Measurements from ENCODE around the gene ZNF639. TPM values are rescaled to one million over a fixed set of nuclear protein-coding genes. Genes with fewer than 3 reads are reported as not detected.

Gene ZNF639
- total RNA-seq, 1 donor from 2014 or later: 31.2 TPM

GRCh38 chr3:179373938-179374337 lies 51.1 kb downstream of the ZNF639 start:
- Mint-ChIP-seq H3K27ac (ENCODE audit: unreplicated experiment) (no peak overlapping the region), H3K4me3 (ENCODE audit: unreplicated experiment) (no peak overlapping the region), H3K36me3 (ENCODE audit: unreplicated experiment) (peaks cover 34% of the 10 kb centered on the region), H3K9me3 (ENCODE audit: unreplicated experiment) (no peaks in the 10 kb centered on the region), H3K4me1 (ENCODE audit: unreplicated experiment) (no peaks in the 10 kb centered on the region), H3K27me3 (ENCODE audit: unreplicated experiment) (no peaks in the 10 kb centered on the region)
- no peak for TF ChIP-seq CTCF (IDR thresholded peaks at IDR 0.05)
- no peak for DNase-seq (ENCODE audit: extremely low spot score, unreplicated experiment)

- no peak for TF ChIP-seq CTCF (IDR thresholded peaks at IDR 0.05)
- no peaks in the 10 kb centered on the region for H3K27me3 Mint-ChIP-seq (ENCODE audit: unreplicated experiment)
- no peak overlapping the region for H3K4me3 Mint-ChIP-seq (ENCODE audit: unreplicated experiment)
- no peaks in the 10 kb centered on the region for H3K4me1 Mint-ChIP-seq (ENCODE audit: unreplicated experiment)
- DNase-seq (ENCODE audit: extremely low spot score, unreplicated experiment): no peak
- no peak overlapping the region for H3K27ac Mint-ChIP-seq (ENCODE audit: unreplicated experiment)
- H3K36me3 Mint-ChIP-seq (ENCODE audit: unreplicated experiment): peaks cover 45% of the 10 kb centered on the region
- H3K9me3 Mint-ChIP-seq (ENCODE audit: unreplicated experiment): no peaks in the 10 kb centered on the region
These were observed 52.5 kb downstream of the ZNF639 start for GRCh38 chr3:179375091-179375999.

GRCh38 chr3:179376474-179376873 lies 53.6 kb downstream of the ZNF639 start:
- no peak for DNase-seq (ENCODE audit: extremely low spot score, unreplicated experiment)
- Mint-ChIP-seq H3K36me3 (ENCODE audit: unreplicated experiment) (peaks cover 44% of the 10 kb centered on the region), H3K27ac (ENCODE audit: unreplicated experiment) (no peak overlapping the region), H3K4me3 (ENCODE audit: unreplicated experiment) (no peak overlapping the region), H3K27me3 (ENCODE audit: unreplicated experiment) (no peaks in the 10 kb centered on the region), H3K4me1 (ENCODE audit: unreplicated experiment) (no peaks in the 10 kb centered on the region), H3K9me3 (ENCODE audit: unreplicated experiment) (no peaks in the 10 kb centered on the region)
- no peak for TF ChIP-seq CTCF (IDR thresholded peaks at IDR 0.05)

Other genes with a start within 250 kb of the ZNF639 start
- 42.1 and 48.1 TPM in 2 replicates for gene PIK3CA, start 174.7 kb upstream of the ZNF639 start, total RNA-seq
- 2.6 and 3.2 TPM in 2 replicates for gene KCNMB3, start 71.9 kb upstream of the ZNF639 start, total RNA-seq
- gene MFN1, start 24.7 kb downstream of the ZNF639 start, total RNA-seq: 56.9 and 60.4 TPM in 2 replicates
- 56.7 and 58.3 TPM in 2 replicates for gene GNB4, start 128.4 kb downstream of the ZNF639 start, total RNA-seq
- 46.5 and 49.8 TPM in 2 replicates for gene ACTL6A, start 239.9 kb downstream of the ZNF639 start, total RNA-seq